BLaER1 treated with 17β-estradiol and CSF1 and Interleukin-3, amounts not matched to agents 10 nM and 100 nM (cell line): ENCODE data around the gene MGP.

ENCODE experiments used
- H3K27ac ChIP-seq, 11 experiments: shearing (Covaris generic); formaldehyde crosslinking; 2 replicates each; pipeline ENCODE4 v1.8.1; 2022
- H3K27me3 ChIP-seq, 11 experiments: shearing (Covaris generic); formaldehyde crosslinking; 2 replicates each; pipeline ENCODE4 v1.8.1; 2022
- H3K36me3 ChIP-seq, 11 experiments: shearing (Covaris generic); formaldehyde crosslinking; 2 replicates each; pipeline ENCODE4 v1.8.1; 2022
- H3K4me1 ChIP-seq, 10 experiments: shearing (Covaris generic); formaldehyde crosslinking; 2 replicates each; pipeline ENCODE4 v1.8.1; 2022
- H3K4me2 ChIP-seq, 11 experiments: shearing (Covaris generic); formaldehyde crosslinking; 2 replicates each; pipeline ENCODE4 v1.8.1; 2022
- H3K4me3 ChIP-seq, 10 experiments: shearing (Covaris generic); formaldehyde crosslinking; 2 replicates each; pipeline ENCODE4 v1.8.1; 2022
- H3K9ac ChIP-seq, 11 experiments: shearing (Covaris generic); formaldehyde crosslinking; 2 replicates each; pipeline ENCODE4 v1.8.1; 2022
- H3K9me3 ChIP-seq, 11 experiments: shearing (Covaris generic); formaldehyde crosslinking; replicated peaks in 1 of 11; 2 replicates each; pipeline ENCODE4 v1.8.1; 2022
- H4K20me1 ChIP-seq, 11 experiments: shearing (Covaris generic); formaldehyde crosslinking; 2 replicates each; pipeline ENCODE4 v1.8.1; 2022
- Cebpa-rat ChIP-seq, 11 experiments: shearing (Covaris generic); IDR thresholded peaks; 2 replicates each; pipeline ENCODE4 v1.8.1; 2022

The MGP gene

GRCh38 chr12:14923944-14924343 lies 38.3 kb upstream of the MGP start:
- no peaks in the 10 kb centered on the region for H4K20me1 ChIP-seq
- no peak overlapping the region for H3K4me2 ChIP-seq
- no peak for TF ChIP-seq Cebpa-rat (IDR thresholded peaks at IDR 0.05)
- H3K27ac ChIP-seq, result no peak overlapping the region
- H3K9me3 ChIP-seq, result peaks cover 0 to 6% (median 3%) of the 10 kb centered on the region in 11 experiments; a peak in 1 of 22 replicates
- H3K36me3 ChIP-seq, result peaks cover 25 to 51% (median 31%) of the 10 kb centered on the region in 11 experiments
- no peak overlapping the region for H3K9ac ChIP-seq
- no peaks in the 10 kb centered on the region for H3K27me3 ChIP-seq
- no peak overlapping the region for H3K4me3 ChIP-seq
- peaks cover 0 to 9% (median 6%) of the 10 kb centered on the region in 10 experiments; a peak in 8 of 20 replicates for H3K4me1 ChIP-seq

- Histone ChIP-seq H3K9ac (no peak overlapping the region), H3K27me3 (no peaks in the 10 kb centered on the region), H3K4me2 (peak overlapping the region in 5 of 11 experiments; percentile 6 to 28 (median 16); a peak in 6 of 22 replicates), H4K20me1 (no peaks in the 10 kb centered on the region), H3K9me3 (peaks cover 0 to 6% (median 4%) of the 10 kb centered on the region in 11 experiments; a peak in 2 of 22 replicates), H3K27ac (no peak overlapping the region), H3K4me1 (peaks cover 0 to 9% (median 6%) of the 10 kb centered on the region in 10 experiments; a peak in 8 of 20 replicates), H3K36me3 (peaks cover 48 to 60% (median 51%) of the 10 kb centered on the region in 11 experiments), H3K4me3 (no peak overlapping the region)
- no peak for TF ChIP-seq Cebpa-rat (IDR thresholded peaks at IDR 0.05)
These were observed 35.6 kb upstream of the MGP start for GRCh38 chr12:14921218-14921617.

GRCh38 chr12:14920475-14921126 lies 34.9 kb upstream of the MGP start:
- H3K4me3 ChIP-seq, result no peak overlapping the region
- peaks cover 54 to 66% (median 57%) of the 10 kb centered on the region in 11 experiments for H3K36me3 ChIP-seq
- H3K4me1 ChIP-seq, result peaks cover 0 to 9% (median 6%) of the 10 kb centered on the region in 10 experiments; a peak in 8 of 20 replicates
- H3K27ac ChIP-seq, result no peak overlapping the region
- no peaks in the 10 kb centered on the region for H3K27me3 ChIP-seq
- no peak for TF ChIP-seq Cebpa-rat (IDR thresholded peaks at IDR 0.05)
- H3K4me2 ChIP-seq, result peak overlapping the region in 5 of 11 experiments; percentile 6 to 28 (median 16); a peak in 6 of 22 replicates
- H4K20me1 ChIP-seq, result no peaks in the 10 kb centered on the region
- H3K9ac ChIP-seq, result no peak overlapping the region
- peaks cover 0 to 6% (median 4%) of the 10 kb centered on the region in 11 experiments; a peak in 2 of 22 replicates for H3K9me3 ChIP-seq

GRCh38 chr12:14919455-14919854 lies 33.8 kb upstream of the MGP start:
- Histone ChIP-seq H3K9me3 (peaks cover 0 to 6% (median 4%) of the 10 kb centered on the region in 11 experiments; a peak in 2 of 22 replicates), H3K36me3 (peaks cover 60 to 78% (median 67%) of the 10 kb centered on the region in 11 experiments), H3K4me1 (peaks cover 0 to 9% (median 6%) of the 10 kb centered on the region in 10 experiments; a peak in 8 of 20 replicates), H4K20me1 (no peaks in the 10 kb centered on the region), H3K27me3 (no peaks in the 10 kb centered on the region), H3K4me3 (no peak overlapping the region), H3K4me2 (no peak overlapping the region), H3K9ac (no peak overlapping the region), H3K27ac (no peak overlapping the region)
- TF ChIP-seq Cebpa-rat (IDR thresholded peaks at IDR 0.05), result no peak

- H3K36me3 ChIP-seq, result peaks cover 74 to 97% (median 88%) of the 10 kb centered on the region in 11 experiments
- H3K9ac ChIP-seq, result no peak overlapping the region
- H3K27ac ChIP-seq, result no peak overlapping the region
- H4K20me1 ChIP-seq, result no peaks in the 10 kb centered on the region
- no peak overlapping the region for H3K4me3 ChIP-seq
- TF ChIP-seq Cebpa-rat (IDR thresholded peaks at IDR 0.05), result no peak
- peaks cover 0 to 12% (median 5%) of the 10 kb centered on the region in 11 experiments; a peak in 7 of 22 replicates for H3K9me3 ChIP-seq
- H3K27me3 ChIP-seq, result no peaks in the 10 kb centered on the region
- peaks cover 0 to 2% (median under 1%) of the 10 kb centered on the region in 10 experiments; a peak in 6 of 20 replicates for H3K4me1 ChIP-seq
- no peak overlapping the region for H3K4me2 ChIP-seq
These were observed 30.1 kb upstream of the MGP start for GRCh38 chr12:14915736-14916135.

- H3K27ac ChIP-seq, result no peak overlapping the region
These were observed 27.7 kb upstream of the MGP start for GRCh38 chr12:14913381-14913781.

GRCh38 chr12:14911131-14911530 lies 25.5 kb upstream of the MGP start:
- Histone ChIP-seq H3K4me2 (no peak overlapping the region), H3K9me3 (peaks cover 0 to 12% (median 0%) of the 10 kb centered on the region in 11 experiments; a peak in 7 of 22 replicates), H3K27me3 (no peaks in the 10 kb centered on the region), H3K9ac (no peak overlapping the region), H3K4me3 (no peak overlapping the region), H3K27ac (no peak overlapping the region), H4K20me1 (no peaks in the 10 kb centered on the region), H3K4me1 (no peaks in the 10 kb centered on the region), H3K36me3 (peaks cover 28 to 60% (median 47%) of the 10 kb centered on the region in 11 experiments)
- no peak for TF ChIP-seq Cebpa-rat (IDR thresholded peaks at IDR 0.05)

More at GRCh38 chr12:14913381-14913781, 27.7 kb upstream of the MGP start:
- Histone ChIP-seq H3K9ac (no peak overlapping the region), H3K4me2 (no peak overlapping the region), H3K27me3 (no peaks in the 10 kb centered on the region), H3K4me1 (no peaks in the 10 kb centered on the region), H3K4me3 (no peak overlapping the region), H3K9me3 (peaks cover 0 to 12% (median 4%) of the 10 kb centered on the region in 11 experiments; a peak in 7 of 22 replicates), H3K36me3 (peaks cover 50 to 77% (median 67%) of the 10 kb centered on the region in 11 experiments), H4K20me1 (no peaks in the 10 kb centered on the region)
- no peak for TF ChIP-seq Cebpa-rat (IDR thresholded peaks at IDR 0.05)

- Histone ChIP-seq H3K27ac (no peak overlapping the region), H3K36me3 (peaks cover 20 to 52% (median 39%) of the 10 kb centered on the region in 11 experiments), H3K9ac (no peak overlapping the region), H3K4me2 (no peak overlapping the region), H3K9me3 (peaks cover 0 to 12% (median 0%) of the 10 kb centered on the region in 11 experiments; a peak in 7 of 22 replicates), H3K4me1 (peaks cover 0 to 4% (median under 1%) of the 10 kb centered on the region in 10 experiments; a peak in 8 of 20 replicates), H3K4me3 (no peak overlapping the region), H4K20me1 (no peaks in the 10 kb centered on the region), H3K27me3 (no peaks in the 10 kb centered on the region)
- no peak for TF ChIP-seq Cebpa-rat (IDR thresholded peaks at IDR 0.05)
These were observed 24.6 kb upstream of the MGP start for GRCh38 chr12:14910090-14910915.

GRCh38 chr12:14907953-14908352 lies 22.3 kb upstream of the MGP start:
- no peak overlapping the region for H3K4me2 ChIP-seq

More at GRCh38 chr12:14907953-14908352, 22.3 kb upstream of the MGP start:
- no peak overlapping the region for H3K9ac ChIP-seq
- H3K4me3 ChIP-seq, result no peak overlapping the region
- H3K36me3 ChIP-seq, result peaks cover 2 to 28% (median 16%) of the 10 kb centered on the region in 11 experiments; a peak in 21 of 22 replicates
- H4K20me1 ChIP-seq, result no peaks in the 10 kb centered on the region
- H3K9me3 ChIP-seq, result peaks cover 0 to 8% (median 0%) of the 10 kb centered on the region in 11 experiments; a peak in 7 of 22 replicates
- no peak overlapping the region for H3K27ac ChIP-seq
- no peaks in the 10 kb centered on the region for H3K27me3 ChIP-seq
- H3K4me1 ChIP-seq, result peaks cover 0 to 18% (median 9%) of the 10 kb centered on the region in 10 experiments; a peak in 13 of 20 replicates
- peak in 1 of 11 experiments; percentile 26; a peak in 1 of 22 replicates for TF ChIP-seq Cebpa-rat (IDR thresholded peaks at IDR 0.05)
